Breast epithelium (tissue), 3 donors: ENCODE results near the gene HP.

Source experiments
- POLR2A ChIP-seq: fragments of 450-650 bp; IDR thresholded peaks from one replicate; pipeline ENCODE4 v1.6.1; 2016; ENCODE audit warnings: antibody characterized with exemption, mild to moderate bottlenecking, moderate library complexity
- POLR2AphosphoS5 ChIP-seq, 3 donors: sonication (generic); formaldehyde crosslinking; IDR thresholded peaks; one replicate each; pipeline ENCODE4 v1.6.1; 2017; ENCODE audit warnings: antibody characterized with exemption in 3 of 3
- TF ChIP-seq, protein P1 (sequence below), 3 donors: fragments of 450-650 bp; IDR thresholded peaks; one replicate each; pipeline ENCODE4 v1.5.1; 2016 to 2017; ENCODE audit warnings: antibody characterized with exemption in 3 of 3, mild to moderate bottlenecking in 3 of 3, moderate library complexity in 3 of 3

DNA sequence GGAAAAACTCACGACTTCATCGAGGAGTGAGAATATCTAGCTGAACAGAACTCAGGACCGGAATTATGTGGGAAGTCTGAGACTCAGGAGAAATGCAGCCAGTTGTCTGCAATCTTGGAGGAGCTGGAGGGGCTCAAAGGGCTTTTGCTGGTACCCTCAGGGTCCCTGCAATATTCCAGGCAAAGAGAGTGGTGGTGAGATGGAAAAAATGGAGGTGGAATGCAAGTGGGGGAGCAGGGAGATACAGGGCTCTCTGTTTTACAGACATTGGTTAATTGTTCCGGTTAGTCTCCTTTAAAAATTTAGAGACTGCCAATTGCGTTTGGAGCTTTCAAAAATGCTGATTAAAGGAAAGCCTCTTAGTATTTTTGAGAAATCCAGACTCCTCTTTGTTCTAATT is 18.2 kb upstream of the HP start:
- TF ChIP-seq, protein P1, sequence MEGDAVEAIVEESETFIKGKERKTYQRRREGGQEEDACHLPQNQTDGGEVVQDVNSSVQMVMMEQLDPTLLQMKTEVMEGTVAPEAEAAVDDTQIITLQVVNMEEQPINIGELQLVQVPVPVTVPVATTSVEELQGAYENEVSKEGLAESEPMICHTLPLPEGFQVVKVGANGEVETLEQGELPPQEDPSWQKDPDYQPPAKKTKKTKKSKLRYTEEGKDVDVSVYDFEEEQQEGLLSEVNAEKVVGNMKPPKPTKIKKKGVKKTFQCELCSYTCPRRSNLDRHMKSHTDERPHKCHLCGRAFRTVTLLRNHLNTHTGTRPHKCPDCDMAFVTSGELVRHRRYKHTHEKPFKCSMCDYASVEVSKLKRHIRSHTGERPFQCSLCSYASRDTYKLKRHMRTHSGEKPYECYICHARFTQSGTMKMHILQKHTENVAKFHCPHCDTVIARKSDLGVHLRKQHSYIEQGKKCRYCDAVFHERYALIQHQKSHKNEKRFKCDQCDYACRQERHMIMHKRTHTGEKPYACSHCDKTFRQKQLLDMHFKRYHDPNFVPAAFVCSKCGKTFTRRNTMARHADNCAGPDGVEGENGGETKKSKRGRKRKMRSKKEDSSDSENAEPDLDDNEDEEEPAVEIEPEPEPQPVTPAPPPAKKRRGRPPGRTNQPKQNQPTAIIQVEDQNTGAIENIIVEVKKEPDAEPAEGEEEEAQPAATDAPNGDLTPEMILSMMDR (IDR thresholded peaks at IDR 0.05), result no peak
- TF ChIP-seq POLR2AphosphoS5 (IDR thresholded peaks at IDR 0.05) (no peak), POLR2A (no peak)
